ENCODE results near the gene TNIP3. TPM values are rescaled to one million over a fixed set of nuclear protein-coding genes. Genes with fewer than 3 reads are reported as not detected.

TNIP3 gene
- total and polyA plus RNA-seq, 9 donors = 0.05 to 0.60 (median 0.15) TPM; not detected in 4

DNA sequence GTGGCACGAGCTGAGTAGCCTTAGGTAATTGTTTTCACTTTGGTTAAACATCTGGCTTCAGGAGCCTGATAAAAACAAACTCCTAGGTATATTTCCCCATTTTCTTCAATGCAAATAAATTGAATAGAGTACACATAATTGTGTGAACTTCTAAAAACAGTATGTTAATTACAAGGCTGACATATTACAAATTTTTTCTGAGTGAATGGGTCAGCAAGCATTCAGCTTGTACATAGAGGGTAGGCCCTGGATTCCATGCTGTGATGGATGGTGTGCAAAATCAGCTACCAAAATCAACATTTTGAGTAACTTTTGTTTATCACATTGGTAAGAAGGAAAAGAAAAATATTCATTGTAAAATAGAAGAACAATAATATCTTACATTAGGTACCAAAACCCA is 12.2 kb downstream of the TNIP3 start:
- DNase-seq = no peak
- TF ChIP-seq, protein P1, sequence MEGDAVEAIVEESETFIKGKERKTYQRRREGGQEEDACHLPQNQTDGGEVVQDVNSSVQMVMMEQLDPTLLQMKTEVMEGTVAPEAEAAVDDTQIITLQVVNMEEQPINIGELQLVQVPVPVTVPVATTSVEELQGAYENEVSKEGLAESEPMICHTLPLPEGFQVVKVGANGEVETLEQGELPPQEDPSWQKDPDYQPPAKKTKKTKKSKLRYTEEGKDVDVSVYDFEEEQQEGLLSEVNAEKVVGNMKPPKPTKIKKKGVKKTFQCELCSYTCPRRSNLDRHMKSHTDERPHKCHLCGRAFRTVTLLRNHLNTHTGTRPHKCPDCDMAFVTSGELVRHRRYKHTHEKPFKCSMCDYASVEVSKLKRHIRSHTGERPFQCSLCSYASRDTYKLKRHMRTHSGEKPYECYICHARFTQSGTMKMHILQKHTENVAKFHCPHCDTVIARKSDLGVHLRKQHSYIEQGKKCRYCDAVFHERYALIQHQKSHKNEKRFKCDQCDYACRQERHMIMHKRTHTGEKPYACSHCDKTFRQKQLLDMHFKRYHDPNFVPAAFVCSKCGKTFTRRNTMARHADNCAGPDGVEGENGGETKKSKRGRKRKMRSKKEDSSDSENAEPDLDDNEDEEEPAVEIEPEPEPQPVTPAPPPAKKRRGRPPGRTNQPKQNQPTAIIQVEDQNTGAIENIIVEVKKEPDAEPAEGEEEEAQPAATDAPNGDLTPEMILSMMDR (IDR thresholded peaks at IDR 0.05) = no peak
- no peak for TF ChIP-seq EP300 (IDR thresholded peaks at IDR 0.05)
- no peak for TF ChIP-seq POLR2A (IDR thresholded peaks at IDR 0.05)

DNA sequence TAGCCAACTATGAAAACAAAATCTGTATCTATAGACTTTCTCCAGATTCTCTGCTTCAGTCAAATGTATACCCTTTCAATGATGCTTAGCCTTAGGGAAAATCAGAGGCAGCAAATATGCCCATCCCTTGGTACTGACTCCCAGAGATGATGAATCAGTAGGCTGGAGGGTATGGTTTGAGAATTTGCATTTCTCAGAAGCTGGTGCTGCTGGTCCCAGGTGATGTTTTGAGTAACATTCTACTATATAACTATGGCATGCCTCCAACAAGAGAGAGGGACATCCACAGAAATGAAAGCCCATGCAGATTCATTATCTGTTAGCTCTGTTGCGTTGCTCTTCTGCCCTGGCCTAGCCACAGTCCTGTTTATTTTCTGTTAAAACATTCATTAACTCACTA is 13.6 kb downstream of the TNIP3 start:
- no peak overlapping the region for H3K4me3 ChIP-seq
- no peaks in the 10 kb centered on the region for H3K4me1 ChIP-seq (ENCODE audit: insufficient read depth)
- DNase-seq = no peak
- WGBS, 3 donors = 82 to 97% (median 85%) methylated on average over 1 of the region's 1 CpG
- no peaks in the 10 kb centered on the region for H3K36me3 ChIP-seq
- H3K27ac ChIP-seq = no peak overlapping the region
- H3K9me3 ChIP-seq = no peaks in the 10 kb centered on the region
- no peaks in the 10 kb centered on the region for H3K27me3 ChIP-seq
- TF ChIP-seq EP300 (IDR thresholded peaks at IDR 0.05) = no peak
- TF ChIP-seq, protein P1 (IDR thresholded peaks at IDR 0.05) = no peak
- no peak for TF ChIP-seq POLR2A (IDR thresholded peaks at IDR 0.05)
- intact Hi-C loops (cut with DNase I) = no loop called here

More for the DNA sequence above, 12.2 kb downstream of the TNIP3 start:
- WGBS, 3 donors = 86 to 93% (median 90%) methylated on average over 1 of the region's 1 CpG
- H3K36me3 ChIP-seq = no peaks in the 10 kb centered on the region
- no peaks in the 10 kb centered on the region for H3K27me3 ChIP-seq
- no peak overlapping the region for H3K4me3 ChIP-seq
- intact Hi-C loops (cut with DNase I) = no loop called here
- no peaks in the 10 kb centered on the region for H3K9me3 ChIP-seq
- H3K4me1 ChIP-seq (ENCODE audit: insufficient read depth) = no peaks in the 10 kb centered on the region
- H3K27ac ChIP-seq = no peak overlapping the region

DNA sequence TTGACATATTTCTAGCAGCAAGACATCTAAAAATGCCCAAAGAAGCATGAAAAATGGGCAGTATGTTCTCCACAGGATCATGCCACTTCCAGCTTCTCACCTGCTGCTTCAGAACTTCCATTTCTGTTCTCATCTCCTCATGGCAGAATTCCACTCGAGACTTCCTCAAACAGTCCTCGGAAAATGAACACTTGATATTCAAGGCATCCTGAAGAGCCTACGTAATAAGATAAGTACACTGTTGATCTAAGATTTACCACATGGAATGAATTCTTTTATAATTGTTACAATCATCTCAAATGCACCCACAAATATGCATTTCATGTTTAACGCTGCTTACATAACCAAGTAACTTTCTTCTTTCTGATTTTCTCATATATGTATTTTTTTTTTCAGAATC is 14.1 kb downstream of the TNIP3 start:
- intact Hi-C loops (cut with DNase I) = no loop called here
- no peaks in the 10 kb centered on the region for H3K27me3 ChIP-seq
- TF ChIP-seq, protein P1 (IDR thresholded peaks at IDR 0.05) = no peak
- TF ChIP-seq EP300 (IDR thresholded peaks at IDR 0.05) (no peak), POLR2A (IDR thresholded peaks at IDR 0.05) (no peak)

DNA sequence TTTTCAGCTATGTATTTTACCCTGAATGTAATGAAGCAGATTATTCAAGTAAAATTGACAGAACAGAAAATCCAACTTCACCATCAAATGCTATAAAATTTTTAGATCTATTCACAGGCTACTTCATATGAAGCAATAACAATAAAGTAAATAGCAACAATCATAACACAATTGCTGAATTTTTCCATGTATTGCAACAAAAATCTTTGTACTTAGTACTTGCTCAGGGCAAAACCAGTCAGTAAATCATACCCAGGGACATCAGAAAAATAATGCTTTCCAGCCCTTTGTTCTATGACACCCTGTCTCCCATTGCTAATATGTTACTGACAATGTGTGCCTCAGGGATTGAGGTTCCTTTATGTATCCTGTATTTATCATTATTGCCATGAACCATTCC is 15.5 kb downstream of the TNIP3 start:
- TF ChIP-seq POLR2A (IDR thresholded peaks at IDR 0.05) (no peak), EP300 (IDR thresholded peaks at IDR 0.05) (no peak)
- TF ChIP-seq, protein P1 (IDR thresholded peaks at IDR 0.05) = no peak
- H3K36me3 ChIP-seq = no peaks in the 10 kb centered on the region
- no peaks in the 10 kb centered on the region for H3K27me3 ChIP-seq
- no peak overlapping the region for H3K4me3 ChIP-seq
- no peaks in the 10 kb centered on the region for H3K9me3 ChIP-seq
- intact Hi-C loops (cut with DNase I) = no loop called here
- H3K27ac ChIP-seq = no peak overlapping the region
- no peak for DNase-seq
- no peaks in the 10 kb centered on the region for H3K4me1 ChIP-seq (ENCODE audit: insufficient read depth)

More for the DNA sequence above, 14.1 kb downstream of the TNIP3 start:
- H3K36me3 ChIP-seq = no peaks in the 10 kb centered on the region
- no peak overlapping the region for H3K27ac ChIP-seq
- no peak overlapping the region for H3K4me3 ChIP-seq
- 92 to 94% (median 93%) methylated on average over 4 of the region's 4 CpGs for WGBS, 3 donors
- no peaks in the 10 kb centered on the region for H3K9me3 ChIP-seq
- H3K4me1 ChIP-seq (ENCODE audit: insufficient read depth) = no peaks in the 10 kb centered on the region
- DNase-seq = no peak

DNA sequence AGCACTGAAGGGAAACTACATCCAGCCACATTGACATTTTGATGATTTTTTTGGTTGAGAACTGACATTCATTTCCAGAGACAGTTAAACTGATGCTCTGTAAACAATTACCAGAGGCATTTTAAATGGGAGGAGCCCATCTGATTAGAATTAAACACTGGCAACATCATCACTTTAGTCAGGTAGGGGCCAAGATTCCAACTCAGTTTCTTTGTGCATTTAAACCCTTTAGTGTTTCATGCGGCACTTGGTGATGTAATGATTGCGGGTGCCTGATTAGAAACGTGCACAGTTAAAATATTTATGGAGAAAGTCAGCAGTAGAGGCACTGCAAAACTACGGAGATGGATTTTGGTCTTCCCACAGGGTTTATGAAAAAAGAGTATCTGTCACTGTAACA is 16.1 kb downstream of the TNIP3 start:
- 62 to 65% (median 65%) methylated on average over 4 of the region's 4 CpGs for WGBS, 3 donors
- Histone ChIP-seq H3K4me1 (ENCODE audit: insufficient read depth) (no peaks in the 10 kb centered on the region), H3K36me3 (no peaks in the 10 kb centered on the region), H3K4me3 (no peak overlapping the region), H3K9me3 (no peaks in the 10 kb centered on the region), H3K27ac (no peak overlapping the region), H3K27me3 (no peaks in the 10 kb centered on the region)
- DNase-seq = no peak
- intact Hi-C loops (cut with DNase I) = no loop called here
- TF ChIP-seq, protein P1 (IDR thresholded peaks at IDR 0.05) = no peak
- TF ChIP-seq POLR2A (IDR thresholded peaks at IDR 0.05) (no peak), EP300 (IDR thresholded peaks at IDR 0.05) (no peak)

Measured in ovary (tissue), 9 donors.